HG03103 (cell line): ENCODE results near the gene SS18L1.

Experiments
- ATAC-seq: cut with Tn5 transposase; IDR thresholded peaks from one replicate; pipeline ENCODE4 v1.9.1; 2021; ENCODE audit warnings: low read depth; ENCODE audit not compliant: unreplicated experiment

The SS18L1 gene

DNA sequence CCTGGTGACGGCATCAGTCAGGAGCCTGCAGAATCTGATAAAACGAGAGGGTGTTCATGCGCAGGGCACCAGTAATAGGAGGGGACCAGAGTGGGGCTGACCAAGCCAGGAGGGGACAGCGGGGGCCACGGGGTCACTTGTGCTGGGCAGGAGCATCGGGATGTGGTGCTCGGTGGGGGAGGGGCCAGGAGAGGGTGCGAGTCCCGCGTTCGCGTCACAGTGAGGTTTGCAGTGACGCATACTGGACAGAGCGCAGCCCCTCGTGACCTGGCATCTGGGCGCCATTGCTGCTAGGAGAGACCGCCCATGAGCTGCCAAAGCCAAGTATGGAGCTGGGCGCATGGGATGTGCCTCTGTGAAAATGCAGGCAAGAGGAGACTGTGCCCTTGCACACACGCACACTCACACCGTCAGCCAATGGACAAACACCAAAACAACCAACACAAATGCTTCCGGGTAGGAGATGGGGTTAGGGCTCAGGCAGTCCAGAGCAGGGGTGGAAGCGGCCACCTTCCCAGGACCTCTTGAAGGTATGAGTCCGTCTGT, 25.4 kb downstream of the SS18L1 start:
- no peak for ATAC-seq

DNA sequence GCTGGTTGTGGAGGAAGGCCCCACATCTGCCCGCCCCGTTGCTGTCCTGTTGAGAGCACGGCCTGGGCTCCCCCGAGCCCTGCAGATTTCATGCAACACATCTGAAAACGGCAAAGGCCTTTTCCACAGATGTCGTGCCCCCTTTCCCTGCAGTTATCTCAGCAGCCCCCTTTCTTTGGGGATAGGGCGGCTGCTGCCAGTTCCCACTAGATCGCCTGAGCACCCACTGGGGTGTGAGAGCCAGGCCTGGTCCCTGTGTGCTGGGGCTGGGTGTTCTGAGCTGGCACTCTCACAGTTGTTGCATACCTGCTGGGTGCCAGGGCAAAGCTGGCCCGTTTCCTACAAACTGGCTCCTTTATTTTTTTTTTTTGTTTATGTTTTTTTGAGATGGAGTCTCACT, 27.0 kb downstream of the SS18L1 start:
- ATAC-seq = no peak

DNA sequence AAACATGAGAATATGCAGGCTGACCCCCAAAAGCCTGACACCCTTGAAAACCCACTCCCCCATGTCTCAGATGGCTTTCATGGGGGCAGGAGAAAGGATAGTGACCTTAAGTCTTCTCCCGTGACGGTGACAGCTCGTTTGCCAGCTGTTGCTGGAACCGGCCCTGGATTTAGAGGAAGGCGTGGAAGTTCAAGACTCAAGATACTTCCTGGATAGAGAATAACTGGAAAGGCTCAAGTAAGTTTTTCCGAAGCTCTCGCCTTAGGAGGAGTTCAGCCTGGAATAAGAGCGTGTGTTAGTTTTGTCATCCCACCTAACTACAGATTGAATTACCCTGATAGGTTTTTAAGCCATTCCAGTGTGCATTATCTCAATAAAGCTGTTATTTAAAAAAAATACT, 27.7 kb downstream of the SS18L1 start:
- no peak for ATAC-seq

DNA sequence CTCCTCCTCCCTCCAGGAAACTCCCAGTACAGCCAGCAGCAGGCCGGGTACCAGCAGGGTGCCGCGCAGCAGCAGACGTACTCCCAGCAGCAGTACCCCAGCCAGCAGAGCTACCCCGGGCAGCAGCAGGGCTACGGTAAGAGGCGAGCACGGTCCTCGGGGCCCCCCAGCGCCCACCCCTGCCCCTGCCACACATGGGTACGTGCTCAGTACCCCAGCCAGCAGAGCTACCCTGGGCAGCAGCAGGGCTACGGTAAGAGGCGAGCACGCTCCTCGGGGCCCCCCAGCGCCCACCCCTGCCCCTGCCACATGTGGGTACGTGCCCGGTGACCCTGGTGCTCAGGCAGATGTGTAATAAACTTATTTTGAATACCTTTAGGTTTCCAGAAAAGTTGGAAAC, 29.1 kb downstream of the SS18L1 start:
- ATAC-seq = no peak

DNA sequence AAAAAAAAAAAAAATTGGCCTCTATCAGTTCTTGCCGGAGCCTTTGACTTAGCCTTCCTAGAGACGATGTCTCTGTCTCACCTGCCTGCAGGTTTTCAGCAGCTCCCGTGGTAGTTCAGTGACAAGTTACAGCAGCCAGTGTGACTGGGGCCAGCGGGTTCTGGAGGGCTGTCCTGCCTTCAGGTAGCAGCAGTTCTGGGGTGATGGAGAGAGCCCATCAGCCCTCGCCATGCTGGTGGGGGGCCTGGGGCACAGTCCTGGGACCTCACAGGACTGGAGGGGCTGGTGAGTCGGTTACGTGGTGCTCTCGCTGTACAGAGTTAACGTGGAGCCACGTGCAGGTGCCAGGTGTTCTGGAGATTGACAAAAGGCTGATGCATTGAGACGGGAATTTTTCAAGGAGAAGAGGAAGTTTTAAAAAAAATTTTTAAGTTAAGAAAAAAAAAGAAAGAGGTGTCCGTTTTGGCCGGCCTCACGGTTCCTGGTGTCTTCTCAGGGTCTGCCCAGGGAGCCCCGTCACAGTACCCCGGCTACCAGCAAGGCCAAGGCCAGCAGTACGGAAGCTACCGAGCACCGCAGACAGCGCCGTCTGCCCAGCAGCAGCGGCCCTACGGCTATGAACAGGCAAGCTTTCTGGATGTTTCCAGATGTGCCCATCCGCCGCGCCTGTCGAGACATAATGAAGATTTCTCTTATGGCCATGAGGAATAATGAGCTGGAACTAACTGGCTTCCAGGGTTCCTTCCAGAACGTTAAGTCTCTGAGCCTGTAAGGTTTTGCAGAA, 30.6 kb downstream of the SS18L1 start:
- no peak for ATAC-seq

DNA sequence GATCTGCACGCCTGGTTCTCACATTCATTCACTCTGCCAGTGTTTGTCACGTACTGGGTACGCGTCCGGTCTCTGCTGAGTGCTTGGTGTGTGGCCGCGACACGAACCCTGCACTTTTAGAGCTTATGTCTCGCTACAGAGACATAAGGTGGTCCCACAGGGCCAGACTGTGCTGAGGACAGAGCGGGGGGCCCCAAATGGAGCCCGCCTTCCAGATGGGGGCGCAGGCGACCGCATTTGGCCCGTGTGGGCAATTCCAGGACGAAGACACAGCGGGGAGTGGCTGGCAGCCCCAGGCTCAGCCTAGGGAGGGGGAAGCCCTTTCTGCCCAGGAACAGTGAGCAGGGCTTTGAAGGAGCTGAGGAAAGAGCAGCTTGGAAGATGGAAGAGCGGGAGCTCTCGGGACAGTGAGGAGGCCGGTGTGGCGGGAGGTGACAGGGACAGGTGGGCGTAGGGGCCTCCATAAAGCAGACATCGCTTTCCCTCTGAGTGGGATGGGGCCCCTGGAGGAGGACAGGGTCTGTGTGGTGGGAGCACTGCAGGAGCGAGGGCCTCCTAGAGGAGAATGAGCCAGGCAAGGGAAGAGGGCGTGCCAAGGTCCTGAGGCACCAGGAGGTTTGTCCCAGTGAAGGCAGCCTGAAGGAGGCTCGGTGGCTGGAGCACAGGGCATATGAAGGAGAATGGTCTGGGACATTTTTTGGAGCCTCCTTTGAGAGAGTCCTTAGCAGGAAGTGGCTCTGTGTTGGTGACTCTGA, 31.5 kb downstream of the SS18L1 start:
- no peak for ATAC-seq

DNA sequence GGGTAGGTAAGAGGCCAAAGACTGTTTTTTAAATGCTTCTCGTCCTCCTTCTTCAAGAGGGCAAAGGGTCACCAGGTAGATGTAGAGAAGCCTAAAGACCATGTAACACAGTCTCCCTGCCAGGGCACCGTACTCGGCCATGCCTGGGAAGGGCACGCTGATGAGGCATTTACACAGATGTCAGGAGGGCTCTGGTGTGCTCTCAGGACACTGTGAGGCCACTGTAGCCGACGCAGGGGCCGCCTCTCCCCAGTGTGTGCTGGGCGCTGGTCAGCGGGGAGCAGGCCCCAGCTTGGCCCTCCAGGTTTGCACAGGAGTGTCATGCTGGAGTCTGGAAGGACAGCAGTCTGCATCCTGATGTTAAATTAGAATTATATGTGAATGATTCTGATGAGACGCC, 32.1 kb downstream of the SS18L1 start:
- ATAC-seq = no peak

DNA sequence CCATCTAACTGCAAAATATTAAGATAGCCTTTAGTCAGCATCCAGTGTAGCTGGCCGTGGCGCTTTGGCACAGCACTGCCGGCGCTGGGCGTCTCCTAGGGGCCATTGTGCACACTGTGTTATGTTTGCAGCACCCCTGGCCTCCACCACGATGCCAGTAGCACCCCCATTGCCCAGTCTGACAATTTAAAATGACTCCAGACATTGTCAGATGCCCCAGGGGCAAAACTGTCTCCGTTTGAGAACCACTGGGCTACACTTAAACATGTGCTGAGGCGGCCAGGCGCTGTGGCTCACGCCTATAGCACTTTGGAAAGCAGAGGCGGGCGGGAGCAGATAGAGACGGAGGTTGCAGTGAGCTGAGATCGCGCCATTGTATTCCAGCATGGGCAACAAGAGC, 33.3 kb downstream of the SS18L1 start:
- no peak for ATAC-seq

DNA sequence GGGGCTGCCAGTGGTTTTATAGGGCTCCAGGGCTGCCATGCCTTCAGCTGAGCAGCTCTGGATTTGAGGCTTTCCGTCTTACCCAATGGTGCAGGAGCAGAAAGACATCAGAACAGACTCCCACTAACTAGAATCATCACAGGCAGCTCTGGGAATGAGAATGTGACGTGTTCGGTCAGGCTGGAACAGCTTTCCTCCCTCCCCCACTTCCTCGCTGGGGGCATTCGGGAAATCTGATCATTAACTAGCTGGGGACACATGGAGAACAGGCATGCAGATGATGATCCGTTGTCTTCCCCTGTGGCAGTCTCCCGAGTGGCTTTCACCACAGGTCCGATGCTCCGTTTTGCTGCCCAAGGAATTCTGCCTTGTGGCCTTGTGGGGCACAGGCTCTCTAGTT, 33.7 kb downstream of the SS18L1 start:
- ATAC-seq = no peak

DNA sequence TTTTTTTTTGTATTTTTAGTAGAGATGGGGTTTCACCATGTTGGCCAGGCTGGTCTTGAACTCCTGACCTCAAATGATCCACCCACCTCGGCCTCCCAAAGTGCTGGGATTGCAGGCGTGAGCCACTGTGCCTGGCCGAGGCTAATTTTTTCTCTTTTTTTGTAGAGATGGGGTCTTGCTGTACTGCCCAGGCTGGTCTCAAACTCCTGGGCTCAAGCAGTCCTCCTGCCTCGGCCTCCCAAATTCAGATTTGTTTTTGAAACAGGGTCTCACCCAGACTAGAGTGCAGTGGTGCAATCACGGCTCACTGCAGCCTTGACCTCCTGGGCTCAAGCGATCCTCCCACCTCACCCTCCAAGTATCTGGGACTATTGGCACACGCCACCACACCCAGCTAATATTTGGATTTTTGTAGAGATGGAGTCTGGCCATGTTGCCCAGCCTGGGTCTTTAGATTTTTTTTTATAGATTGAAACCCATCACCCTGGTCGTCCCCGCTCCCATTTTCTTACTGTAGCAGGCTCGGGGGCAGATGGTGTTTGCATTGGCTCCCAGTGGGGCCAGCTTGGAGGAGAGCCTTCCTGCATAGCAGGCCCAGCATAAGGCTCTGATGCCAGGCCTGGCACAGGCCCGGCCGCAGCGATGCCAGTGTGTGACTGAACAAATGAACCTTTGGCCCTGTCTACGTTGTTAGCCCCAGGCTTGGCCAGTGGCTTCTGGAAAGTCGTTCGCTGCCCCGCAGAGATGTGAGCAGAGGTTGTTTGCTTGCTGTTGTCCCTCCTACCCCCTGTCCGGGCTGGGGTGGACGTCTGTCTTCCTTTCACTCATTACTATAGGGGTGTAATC, 35.0 kb downstream of the SS18L1 start:
- ATAC-seq = no peak

DNA sequence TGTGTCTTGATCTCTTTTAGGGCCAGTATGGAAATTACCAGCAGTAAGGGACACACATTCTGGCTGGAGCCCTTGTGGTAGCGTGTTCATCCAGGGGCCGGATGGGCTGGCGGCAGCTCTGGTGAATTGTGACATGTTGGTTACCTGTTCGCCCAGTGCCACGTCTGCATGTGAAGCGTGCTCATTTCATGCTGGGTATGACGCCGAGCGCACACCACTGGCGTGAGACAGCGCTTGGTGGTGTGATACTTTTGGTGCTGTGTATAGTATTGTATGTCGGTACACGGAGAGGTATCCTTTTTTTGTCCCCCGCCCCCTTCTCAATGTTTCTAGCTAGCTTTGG, 35.6 kb downstream of the SS18L1 start:
- no peak for ATAC-seq

DNA sequence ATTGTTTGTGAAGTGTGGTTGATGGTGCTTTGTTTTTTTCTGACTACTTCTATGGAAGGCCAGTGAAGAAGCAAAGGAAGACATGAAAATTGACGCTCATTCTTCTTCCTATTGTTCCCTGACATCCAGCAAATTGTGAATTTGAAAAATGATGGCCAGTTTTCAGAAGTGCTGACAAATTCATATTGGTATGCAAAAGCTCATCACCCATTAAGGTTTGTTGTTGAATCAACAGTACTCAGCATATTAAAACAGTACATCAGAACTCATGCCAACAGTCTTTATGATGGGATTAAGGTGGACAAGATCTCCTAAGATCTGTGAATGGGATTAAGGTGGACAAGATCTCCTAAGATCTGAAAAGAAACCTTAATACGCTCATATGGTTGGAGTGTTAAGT, 38.2 kb downstream of the SS18L1 start:
- ATAC-seq = no peak

DNA sequence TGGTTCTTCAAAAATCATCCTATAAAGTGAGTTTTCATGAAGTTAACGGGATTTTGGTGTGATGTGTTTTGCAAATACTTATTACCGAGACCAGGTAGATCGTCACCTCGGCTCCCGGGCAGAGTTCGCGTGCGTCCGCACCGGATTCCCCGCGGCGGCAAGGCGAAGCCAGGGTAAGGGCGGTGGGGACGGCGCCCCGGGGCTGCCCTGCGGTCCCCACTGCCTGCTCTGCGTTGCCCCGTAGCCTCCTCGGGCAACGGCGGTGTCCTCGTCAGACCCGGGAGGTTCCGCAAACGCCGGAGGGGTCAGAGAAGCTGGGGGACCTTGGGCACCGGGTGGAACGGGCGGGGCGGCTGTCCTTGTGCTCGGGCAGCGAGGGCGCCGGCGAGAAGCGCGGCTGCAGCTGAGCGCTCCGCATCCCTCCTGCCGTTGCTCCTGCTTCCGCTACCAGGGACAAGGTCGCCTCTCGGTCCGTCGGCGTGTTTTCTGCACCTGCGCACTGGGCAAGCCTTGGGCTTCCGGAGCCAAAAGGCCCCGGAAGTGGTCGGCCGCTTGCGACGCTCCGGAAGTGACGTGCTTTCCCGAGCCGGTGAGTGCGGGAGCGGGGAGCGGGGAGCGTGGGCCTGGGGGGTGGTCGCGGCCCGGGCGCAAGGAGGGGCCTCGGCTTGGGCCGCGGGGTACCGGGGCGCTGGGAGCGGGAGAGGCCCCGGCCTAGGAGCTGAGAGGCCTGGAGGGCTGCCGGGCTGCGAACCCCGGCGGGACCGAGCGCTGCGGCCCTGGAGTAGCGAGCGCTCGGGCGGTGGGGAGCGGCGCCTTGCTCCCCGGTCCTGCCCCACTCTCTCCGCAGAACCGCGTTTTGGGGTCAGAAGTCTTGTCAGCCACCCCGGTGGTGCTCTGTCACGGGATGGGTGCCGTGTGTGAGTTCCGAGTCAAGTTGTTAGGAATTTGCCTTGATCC, 39.2 kb downstream of the SS18L1 start, which contains the start of gene MTG2:
MTG2 (plus strand) TSS at position 560 of the 957 bp plus-strand sequence. CDS start 10,393 bp downstream, outside the sequence.
- peak; percentile 87 for ATAC-seq

DNA sequence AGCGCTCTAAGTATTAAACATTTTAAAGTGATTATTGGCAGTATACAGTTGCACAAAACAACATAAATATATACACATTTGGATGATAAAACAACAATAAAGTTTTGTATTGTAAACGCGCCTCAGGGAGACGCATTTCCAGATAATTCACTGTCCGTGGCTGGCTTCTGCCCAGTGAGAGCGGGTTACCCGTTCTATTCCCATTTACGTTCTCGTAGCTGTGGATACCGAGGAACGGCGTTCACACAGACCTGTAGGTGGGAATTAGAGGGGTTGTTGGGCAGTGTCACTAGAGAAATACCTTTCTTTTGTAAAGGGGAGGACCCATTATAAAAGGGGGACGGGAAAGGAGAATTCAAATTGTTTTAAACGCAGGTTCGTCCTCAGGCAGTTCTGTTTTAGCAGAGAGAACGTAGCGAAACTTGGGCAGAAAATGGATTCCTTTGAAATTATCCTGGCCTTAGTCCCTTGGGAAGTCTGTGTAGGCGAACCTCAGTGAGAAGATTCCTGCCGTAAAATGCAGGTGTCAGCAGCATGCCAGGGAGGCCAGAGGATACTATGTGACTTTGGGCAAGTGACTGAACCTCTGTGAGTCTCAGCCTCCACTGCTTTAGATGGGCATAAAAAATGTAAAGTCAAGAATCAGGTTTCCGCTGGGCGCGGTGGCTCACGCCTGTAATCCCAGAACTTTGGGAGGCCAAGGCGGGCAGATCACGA, 40.0 kb downstream of the SS18L1 start:
- ATAC-seq = no peak

DNA sequence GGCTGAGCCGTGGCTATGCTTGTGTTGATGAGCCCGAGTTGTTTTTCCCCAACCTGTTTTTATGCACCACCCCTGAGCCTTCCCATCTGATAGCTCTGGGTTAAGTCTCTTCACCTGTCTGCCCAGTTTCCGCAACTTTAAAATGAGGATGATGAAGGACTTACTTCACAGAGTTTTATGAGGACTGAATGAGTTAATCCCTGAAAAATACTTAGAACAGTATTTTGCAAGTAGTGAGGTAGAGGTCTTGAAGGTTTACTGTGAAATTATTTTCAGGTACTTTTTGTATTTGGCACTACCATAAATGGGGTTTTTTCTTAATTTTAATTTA, 42.5 kb downstream of the SS18L1 start:
- ATAC-seq = no peak

DNA sequence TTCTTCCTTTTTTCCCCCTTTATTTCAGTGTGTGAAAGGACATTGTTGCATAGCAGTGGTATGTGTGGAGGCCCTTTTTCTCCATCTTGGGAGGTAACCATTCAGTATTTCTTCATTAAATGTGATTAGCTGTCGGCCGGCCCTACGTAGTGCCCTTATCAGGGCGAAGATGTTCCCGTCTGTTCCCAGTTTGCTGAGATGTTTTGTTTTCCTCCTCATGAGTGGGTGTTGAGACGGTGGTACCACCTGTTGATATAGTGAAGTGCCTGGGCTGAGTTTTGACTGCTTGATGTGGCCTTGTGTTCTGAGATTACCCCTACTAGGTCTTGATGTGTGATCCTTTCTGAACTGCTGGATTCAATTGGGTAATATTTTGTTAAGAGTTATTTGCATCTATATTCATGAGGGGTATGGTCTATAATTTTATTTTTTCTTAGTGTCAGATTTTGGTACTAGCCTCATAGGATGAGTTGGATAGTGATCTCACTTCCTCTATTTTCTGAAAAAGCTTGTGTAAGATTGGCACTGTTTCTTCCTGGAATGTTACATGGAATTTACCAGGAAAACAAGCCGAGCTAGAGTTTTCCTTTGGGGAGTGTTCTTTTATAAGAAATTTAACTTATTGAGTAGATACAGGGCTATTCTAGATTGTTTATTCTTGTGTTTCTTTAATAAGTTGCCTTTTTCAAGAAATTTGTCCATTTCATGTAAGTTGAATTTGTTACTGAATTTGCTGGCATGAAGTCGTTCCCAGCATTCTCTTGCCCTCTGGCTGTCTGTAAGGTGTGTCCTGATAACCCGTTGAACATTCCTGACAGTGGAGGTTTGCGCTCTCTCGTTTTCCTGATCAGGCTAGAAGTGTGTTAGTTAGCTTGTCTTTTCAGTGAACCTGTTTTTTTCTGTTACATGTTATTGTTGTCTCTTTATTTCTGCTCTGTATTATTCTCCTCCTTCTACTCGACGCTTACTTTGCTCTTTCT, 43.6 kb downstream of the SS18L1 start:
- ATAC-seq = no peak

DNA sequence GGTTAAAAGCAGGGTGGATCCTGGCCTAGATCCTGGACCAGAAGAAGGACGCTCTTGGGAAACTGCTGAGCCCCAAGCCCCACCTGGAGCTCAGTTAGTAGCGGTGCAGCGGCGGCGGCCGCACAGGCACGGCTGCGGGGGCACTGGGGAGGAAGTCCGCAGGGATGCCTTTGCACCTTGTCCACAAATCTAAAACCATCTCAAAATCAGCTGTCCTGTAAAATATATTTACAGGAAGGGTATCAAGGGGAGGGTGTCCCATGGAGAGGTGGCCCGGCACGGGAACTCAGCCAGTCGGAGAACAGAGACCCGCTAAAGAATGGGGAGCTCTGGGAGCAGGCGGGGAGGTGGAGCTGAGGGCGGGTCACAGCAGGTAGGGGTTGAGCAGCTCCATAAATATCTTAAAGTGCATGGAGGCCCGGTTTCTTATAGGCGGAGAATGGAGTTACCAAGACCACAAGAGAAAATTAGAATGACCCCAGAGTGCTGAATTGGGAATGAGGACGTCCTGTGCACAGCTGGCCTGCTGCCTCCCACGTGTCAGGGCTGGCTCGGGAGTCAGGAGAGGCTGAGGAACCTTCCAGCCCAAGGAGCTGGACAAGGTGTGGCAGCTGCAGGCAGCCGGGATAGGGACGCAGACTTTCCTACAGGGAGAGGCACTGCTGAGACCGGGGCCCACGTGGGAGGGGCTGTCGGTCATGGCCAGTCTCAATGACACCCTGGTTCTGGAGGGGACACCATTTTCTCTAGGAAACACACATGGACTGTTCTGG, 47.3 kb downstream of the SS18L1 start:
- no peak for ATAC-seq
